Loucy (cell line): ENCODE results near the gene RHBDF2.

Source experiments
- EZH2phosphoT487 ChIP-seq: fragments of 200-600 bp; IDR thresholded peaks from 2 replicates; pipeline ENCODE4 v1.6.1; 2018; ENCODE audit warnings: antibody characterized with exemption, mild to moderate bottlenecking, moderate library complexity, borderline replicate concordance
- TF ChIP-seq, protein P1 (sequence below): fragments of 200-600 bp; sonication (generic); conservative IDR thresholded peaks from 2 replicates; pipeline ENCODE4 v1.5.1; 2014; ENCODE audit warnings: mild to moderate bottlenecking, antibody characterized with exemption, low read length

- TF ChIP-seq, protein P1, sequence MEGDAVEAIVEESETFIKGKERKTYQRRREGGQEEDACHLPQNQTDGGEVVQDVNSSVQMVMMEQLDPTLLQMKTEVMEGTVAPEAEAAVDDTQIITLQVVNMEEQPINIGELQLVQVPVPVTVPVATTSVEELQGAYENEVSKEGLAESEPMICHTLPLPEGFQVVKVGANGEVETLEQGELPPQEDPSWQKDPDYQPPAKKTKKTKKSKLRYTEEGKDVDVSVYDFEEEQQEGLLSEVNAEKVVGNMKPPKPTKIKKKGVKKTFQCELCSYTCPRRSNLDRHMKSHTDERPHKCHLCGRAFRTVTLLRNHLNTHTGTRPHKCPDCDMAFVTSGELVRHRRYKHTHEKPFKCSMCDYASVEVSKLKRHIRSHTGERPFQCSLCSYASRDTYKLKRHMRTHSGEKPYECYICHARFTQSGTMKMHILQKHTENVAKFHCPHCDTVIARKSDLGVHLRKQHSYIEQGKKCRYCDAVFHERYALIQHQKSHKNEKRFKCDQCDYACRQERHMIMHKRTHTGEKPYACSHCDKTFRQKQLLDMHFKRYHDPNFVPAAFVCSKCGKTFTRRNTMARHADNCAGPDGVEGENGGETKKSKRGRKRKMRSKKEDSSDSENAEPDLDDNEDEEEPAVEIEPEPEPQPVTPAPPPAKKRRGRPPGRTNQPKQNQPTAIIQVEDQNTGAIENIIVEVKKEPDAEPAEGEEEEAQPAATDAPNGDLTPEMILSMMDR: no peak; the same call in 1 of the 2 replicates
- TF ChIP-seq EZH2phosphoT487: no peak
These were observed 26.3 kb upstream of the RHBDF2 start for GRCh38 chr17:76527430-76528111.
